GM21526 (cell line): ENCODE results near the gene TRAK1.

ENCODE experiments used
- ATAC-seq: cut with Tn5 transposase; IDR thresholded peaks from one replicate; pipeline ENCODE4 v1.9.1; 2021; ENCODE audit warnings: moderate library complexity; ENCODE audit not compliant: unreplicated experiment, low FRiP score

The TRAK1 gene

GRCh38 chr3:42149975-42150374 is 58.8 kb downstream of the TRAK1 start:
- ATAC-seq = no peak

DNA sequence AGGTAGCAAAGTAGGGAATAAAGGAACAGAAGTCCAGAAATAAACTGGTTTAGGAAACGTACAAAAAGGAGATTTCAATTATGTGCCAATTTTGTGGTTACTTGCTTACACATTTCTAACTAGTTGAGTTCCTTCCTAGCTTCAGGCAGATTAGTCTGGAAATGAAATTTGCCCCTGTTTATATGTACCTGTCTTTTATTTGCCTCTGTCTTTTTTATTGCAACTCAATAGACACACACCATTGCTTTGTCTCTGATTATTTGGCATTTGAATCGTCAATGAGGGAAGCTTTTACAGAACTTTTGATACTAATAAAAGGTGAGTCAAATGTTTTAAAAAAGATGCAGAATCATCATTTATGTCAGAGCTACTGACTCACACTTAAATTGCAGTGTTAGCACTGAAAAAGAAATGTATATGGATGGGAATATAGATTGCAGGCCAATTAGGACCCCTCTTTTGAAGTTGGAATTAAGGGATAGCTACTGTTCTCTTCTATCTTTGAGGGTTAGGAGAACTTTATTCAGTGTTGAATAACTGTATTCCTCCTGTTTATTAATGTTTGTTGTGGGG is 60.5 kb downstream of the TRAK1 start:
- ATAC-seq = no peak

- no peak for ATAC-seq
These were observed 61.0 kb downstream of the TRAK1 start for GRCh38 chr3:42152193-42152592.

GRCh38 chr3:42153039-42153438 is 61.9 kb downstream of the TRAK1 start:
- ATAC-seq = no peak

DNA sequence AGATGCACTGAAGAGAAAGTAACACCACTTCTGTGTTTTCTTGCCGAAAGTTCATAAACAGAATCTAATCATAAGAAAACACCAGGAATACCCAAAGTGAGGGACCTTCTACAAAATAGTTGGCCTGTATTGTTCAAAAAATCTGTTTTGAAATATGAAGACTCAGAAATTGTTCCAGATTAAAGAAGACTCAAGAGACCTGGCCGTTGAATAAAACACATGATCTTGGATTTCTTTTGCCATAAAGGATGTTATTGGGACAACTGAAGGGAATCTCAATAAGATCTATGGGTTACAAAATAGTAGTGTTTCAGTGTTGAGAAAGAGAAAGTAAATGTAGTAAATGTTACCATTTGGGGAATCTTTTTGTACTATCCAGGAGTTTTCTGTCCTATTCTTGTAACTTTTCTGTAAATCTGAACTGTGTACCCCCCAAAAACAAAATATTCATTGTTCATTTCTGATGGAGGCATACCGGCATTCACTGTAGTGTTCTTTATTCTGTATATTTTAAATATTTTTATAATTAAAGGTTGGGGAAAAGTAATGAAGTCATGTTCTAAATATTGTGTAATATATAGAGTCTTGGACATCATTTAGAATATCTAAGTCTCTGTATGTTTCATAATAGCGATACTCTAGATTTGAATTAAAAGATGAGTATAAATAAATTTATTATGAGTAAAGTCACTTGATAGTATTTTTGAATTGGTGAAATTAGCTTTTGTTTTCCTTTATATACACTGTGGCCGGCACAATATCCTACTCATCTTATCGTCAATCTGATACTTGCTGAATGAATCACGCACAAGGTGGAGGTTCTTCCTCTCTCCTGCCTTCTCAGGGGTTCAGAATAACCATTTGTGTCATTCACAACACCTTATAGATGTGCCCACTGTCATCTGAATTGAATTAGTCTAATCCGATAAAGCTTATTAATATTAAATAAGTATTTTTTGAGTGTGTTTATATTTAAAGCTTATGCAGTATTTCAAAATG is 66.7 kb downstream of the TRAK1 start:
- no peak for ATAC-seq

DNA sequence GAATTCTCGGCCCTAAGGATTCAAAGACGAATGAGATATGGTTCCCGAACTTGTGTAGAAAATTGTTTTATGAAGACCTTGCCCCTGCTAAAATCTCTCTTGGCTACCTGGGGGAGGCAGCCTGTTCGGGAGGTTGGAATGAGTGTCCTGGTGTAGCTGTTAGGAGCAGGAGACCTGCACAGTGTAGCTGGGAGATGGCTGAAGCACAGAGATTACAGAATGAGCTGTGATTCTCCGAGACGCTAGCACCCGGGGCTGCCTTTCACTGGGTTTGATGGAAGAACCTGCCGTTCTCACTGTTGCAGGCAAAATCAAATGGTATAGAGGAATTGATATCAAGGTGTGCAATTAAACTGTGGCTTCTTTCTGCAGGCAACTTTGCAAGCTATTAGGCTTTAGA is 68.0 kb downstream of the TRAK1 start:
- no peak for ATAC-seq

DNA sequence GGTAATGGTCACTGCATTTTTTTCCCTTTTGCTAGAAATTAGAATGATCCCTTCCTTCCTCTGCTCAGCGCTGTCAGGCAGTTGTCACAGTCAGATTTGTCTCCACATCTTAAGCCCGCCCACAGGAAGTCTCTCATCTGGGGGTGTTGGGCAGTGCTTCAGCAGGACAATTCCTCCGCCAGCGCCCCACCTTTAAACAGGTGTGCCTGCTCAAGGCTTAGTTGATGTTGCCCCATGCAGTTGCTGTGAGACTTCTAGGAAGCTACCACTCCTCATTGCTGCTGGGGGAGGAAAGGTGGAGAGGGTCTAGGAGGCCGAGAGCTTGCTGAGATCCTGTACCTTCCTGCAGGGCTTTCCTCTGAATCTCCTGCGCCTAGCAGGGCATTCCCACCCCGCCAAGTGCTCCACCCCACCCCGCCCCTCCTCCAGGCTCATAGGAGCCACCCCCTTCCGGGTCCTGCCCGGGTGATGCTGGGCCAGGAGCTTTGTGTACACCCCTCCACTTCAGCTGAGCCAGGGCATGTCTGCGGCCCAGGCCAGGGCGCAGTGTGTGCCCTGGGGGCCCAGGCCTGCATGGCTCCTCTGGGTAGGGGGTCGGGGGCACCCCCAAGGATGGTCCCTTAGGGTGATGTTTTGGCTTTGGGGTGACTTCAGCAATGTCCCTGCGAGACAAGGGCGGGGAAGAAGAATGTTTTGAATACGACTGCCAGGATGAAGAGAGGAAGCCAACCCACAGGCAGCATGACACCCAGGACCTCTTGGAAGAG is 68.7 kb downstream of the TRAK1 start:
- peak; percentile 58 for ATAC-seq

DNA sequence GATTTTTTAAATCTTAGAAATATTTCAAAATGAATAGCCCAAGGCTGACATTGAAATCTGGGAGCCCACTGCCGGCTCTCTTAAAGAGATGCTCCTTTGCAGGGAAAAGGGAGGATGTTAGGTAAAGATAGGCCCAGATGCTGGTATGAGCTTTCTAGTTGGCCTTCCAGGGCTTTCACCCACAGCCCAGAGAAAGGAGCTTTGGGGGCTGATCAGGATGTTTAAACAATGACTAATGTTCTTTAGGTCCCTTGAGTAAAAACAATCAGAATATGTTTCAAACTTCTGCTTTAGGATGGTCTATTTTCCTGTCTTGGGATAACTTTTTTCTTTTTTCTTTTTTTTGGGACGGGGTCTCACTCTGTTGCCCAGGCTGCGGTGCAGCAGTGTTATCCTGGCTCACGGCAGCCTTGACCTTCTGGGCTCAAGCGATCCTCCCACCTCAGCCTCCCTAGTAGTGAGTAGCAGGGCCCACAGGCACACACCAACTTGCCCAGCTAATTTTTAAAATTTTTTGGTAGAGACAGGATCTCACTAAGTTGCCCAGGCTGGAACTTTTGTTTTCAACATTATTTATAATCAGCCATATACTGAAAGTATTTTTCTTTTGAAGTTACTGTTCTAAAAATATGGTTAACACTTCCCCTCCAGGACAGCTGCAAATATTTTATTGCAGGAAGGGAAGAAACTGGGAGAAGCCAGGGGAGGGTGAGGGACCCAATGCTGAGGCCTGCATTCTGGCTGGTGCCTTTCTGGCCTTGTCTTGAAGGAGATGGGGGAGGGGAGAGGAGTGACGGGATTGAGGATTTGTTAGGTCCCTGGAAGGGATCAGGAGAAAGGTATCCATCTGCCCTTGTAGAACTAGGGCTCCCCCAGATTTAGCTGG is 70.1 kb downstream of the TRAK1 start:
- no peak for ATAC-seq

DNA sequence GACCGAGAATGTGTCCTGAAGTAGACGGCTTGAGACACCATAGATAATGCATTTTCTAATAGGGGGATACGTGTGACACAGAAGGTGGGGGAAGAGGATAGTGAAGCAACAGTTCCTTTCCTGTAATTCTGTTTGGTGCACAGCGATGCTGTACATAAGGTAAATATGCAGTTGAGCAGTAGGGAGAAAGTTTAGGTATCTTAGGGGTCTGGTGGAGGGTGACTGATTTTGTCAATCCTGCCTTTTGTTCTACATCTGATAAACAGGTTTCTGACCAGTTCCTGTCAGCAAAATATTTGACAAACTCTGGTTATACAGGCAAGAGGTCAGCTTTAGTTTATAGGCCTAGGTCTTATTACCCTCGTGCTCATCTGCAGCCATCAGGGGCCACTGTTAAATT is 71.3 kb downstream of the TRAK1 start:
- no peak for ATAC-seq

- no peak for ATAC-seq
These were observed 72.6 kb downstream of the TRAK1 start for GRCh38 chr3:42163622-42164244.

- ATAC-seq = no peak
These were observed 73.5 kb downstream of the TRAK1 start for GRCh38 chr3:42164656-42165055.

GRCh38 chr3:42165211-42165610 is 74.1 kb downstream of the TRAK1 start:
- no peak for ATAC-seq

- no peak for ATAC-seq
These were observed 75.1 kb downstream of the TRAK1 start for GRCh38 chr3:42166214-42166613.

DNA sequence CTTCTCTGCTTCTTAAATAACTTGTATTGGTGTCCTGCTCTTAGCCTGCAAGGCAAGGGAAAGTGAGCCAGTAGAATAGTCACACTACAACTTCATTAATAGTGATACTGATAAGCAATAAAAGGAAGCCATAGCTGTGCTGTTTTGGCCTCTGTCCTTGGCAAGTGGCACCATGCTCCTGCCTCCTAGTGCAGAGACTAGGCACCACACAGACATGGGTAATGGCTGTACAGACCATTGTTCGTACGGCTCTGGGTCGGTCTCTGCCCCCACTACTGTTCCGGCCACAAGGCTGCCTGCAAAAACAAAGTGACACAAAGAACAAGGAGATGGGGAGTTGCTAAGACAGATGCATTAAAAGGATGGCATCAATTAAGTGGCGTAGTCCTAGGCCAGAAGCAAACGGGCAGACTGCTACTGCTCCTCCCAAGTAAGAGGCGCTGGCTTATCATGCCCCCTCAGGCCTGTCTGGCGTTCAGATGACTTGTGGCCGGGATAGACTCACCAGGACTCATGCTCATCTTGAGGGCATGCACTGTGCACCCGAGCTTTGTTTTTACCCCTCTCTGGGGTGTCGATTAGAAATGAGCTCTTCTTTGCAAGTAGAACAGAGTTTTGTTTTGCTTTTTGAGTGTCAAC is 75.6 kb downstream of the TRAK1 start:
- no peak for ATAC-seq

GRCh38 chr3:42169579-42170120 is 78.5 kb downstream of the TRAK1 start:
- no peak for ATAC-seq

DNA sequence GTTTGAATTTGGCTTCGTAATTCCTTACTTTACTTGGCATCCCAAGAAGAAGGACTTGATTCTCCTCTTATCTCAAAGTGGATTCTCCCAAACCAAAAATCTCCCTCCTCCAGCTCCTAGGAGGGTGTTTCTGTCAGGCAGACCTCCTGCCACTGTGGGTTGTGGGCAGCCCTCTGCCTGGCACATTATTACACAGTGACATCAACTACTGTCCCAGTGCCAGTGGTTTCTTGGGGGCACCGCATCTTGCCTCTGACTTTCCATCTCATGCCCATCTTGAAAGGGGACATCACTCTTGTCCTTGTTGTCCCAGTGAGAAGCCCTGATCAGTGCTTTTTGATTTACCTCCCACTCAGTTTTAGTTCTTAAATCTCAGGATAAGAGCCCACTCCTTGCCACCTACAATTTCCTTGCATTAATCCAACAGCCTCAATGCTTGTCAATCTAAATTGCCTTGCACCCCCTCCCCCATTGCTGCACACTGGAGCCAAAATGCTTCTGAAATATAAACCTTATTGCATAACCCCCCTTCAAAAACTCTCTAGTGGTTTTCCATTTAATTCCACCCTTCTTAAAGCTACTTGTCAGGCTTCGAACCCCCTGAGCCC is 81.0 kb downstream of the TRAK1 start:
- no peak for ATAC-seq

- no peak for ATAC-seq
These were observed 82.2 kb downstream of the TRAK1 start for GRCh38 chr3:42173307-42173706.

- ATAC-seq = no peak
These were observed 83.7 kb downstream of the TRAK1 start for GRCh38 chr3:42174679-42175385.
